ENCODE results near the gene SELENOO.

Gene SELENOO

DNA sequence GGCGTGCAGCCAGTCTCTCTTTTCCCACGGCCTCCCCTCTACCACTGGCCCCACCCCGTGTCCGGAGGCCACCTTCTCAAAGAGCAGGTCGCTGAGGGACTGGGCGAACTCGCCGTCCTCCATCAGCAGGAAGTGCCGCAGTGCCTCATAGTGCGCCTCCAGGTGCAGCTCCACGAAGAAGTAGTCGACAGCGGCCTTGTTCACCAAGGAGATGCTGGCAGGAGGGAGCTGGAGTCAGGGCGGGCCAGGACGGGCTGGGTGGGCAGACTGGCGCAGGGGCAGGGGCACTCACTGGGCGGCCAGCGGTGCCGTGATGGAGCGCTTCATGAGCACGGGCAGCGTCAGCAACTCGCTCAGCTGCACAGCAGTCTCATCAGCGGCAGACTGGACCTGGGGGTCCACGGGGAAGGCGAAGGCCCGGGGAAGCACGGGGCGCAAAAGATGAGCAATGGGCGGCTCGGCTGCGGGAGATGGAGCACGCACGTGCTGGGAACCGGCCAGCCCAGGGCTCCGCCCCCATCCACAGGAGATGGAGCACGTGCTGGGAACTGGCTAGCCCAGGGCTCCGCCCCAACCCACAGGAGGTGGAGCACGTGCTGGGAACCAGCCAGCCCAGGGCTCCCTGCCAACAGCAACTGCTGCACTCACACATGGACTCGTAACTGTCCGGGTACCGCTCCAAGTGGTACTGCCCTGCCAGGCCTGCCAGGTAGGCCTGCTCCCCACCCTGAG is 18.4 kb downstream of the SELENOO start:
- TF ChIP-seq, protein P1, sequence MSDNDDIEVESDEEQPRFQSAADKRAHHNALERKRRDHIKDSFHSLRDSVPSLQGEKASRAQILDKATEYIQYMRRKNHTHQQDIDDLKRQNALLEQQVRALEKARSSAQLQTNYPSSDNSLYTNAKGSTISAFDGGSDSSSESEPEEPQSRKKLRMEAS (IDR thresholded peaks at IDR 0.05; ENCODE audit: low read depth, low read length), result peak; percentile 89
- TF ChIP-seq, protein P2, sequence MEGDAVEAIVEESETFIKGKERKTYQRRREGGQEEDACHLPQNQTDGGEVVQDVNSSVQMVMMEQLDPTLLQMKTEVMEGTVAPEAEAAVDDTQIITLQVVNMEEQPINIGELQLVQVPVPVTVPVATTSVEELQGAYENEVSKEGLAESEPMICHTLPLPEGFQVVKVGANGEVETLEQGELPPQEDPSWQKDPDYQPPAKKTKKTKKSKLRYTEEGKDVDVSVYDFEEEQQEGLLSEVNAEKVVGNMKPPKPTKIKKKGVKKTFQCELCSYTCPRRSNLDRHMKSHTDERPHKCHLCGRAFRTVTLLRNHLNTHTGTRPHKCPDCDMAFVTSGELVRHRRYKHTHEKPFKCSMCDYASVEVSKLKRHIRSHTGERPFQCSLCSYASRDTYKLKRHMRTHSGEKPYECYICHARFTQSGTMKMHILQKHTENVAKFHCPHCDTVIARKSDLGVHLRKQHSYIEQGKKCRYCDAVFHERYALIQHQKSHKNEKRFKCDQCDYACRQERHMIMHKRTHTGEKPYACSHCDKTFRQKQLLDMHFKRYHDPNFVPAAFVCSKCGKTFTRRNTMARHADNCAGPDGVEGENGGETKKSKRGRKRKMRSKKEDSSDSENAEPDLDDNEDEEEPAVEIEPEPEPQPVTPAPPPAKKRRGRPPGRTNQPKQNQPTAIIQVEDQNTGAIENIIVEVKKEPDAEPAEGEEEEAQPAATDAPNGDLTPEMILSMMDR (IDR thresholded peaks at IDR 0.05; ENCODE audit: low read depth, low read length), result no peak
- TF ChIP-seq POLR2A (IDR thresholded peaks at IDR 0.05; ENCODE audit: extremely low read depth, insufficient read length), result no peak
- DNase-seq (ENCODE audit: low read depth), result peak; percentile 43
- no peak overlapping the region for H3K4me3 ChIP-seq (ENCODE audit: low read depth, low read length)

DNA sequence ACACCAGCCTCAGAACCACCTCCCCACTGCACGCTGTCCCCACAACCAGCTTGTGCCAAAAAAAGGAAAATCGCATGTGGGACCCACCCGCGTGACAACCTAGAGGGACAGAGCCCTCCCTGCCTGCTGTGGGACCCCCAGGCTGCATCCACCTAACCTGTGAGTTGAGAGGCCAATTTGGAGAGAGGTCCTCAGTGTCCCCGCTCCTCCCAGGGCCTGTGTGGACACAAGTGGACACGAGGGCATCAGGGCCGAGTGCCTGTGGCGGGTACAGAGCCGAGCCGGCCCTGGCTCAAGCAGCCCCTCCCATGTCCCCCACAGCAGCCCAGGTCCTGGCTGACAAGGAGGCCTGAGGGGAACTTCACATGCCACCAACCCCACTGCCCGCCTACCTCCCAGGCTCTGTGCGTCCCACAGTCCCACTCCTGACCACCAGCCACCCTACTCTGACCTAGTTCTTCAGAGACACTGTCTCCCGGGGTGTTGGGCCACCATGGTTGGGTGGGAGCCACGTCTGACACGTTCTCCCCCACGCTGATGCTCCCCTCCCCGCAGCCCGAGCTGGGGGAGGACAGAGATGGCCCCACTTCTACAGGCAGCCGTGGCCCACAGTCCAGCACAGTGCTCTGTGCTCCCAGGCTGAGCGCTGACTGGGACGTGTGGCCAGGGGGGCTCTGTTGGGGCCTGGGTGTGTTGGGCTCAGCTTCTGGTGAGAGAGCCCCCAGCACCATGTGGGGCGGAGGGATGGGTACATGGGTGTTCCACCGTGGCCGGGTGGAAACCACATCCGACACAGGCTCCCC is 19.2 kb downstream of the SELENOO start:
- TF ChIP-seq, protein P2 (IDR thresholded peaks at IDR 0.05; ENCODE audit: low read depth, low read length), result no peak
- TF ChIP-seq, protein P1 (IDR thresholded peaks at IDR 0.05; ENCODE audit: low read depth, low read length), result no peak
- no peak for TF ChIP-seq MYC (IDR thresholded peaks at IDR 0.05; ENCODE audit: low read depth, low read length)
- no peak for TF ChIP-seq POLR2A (IDR thresholded peaks at IDR 0.05; ENCODE audit: extremely low read depth, insufficient read length)
- H3K4me3 ChIP-seq (ENCODE audit: low read depth, low read length), result no peak overlapping the region
- DNase-seq (ENCODE audit: low read depth), result no peak

DNA sequence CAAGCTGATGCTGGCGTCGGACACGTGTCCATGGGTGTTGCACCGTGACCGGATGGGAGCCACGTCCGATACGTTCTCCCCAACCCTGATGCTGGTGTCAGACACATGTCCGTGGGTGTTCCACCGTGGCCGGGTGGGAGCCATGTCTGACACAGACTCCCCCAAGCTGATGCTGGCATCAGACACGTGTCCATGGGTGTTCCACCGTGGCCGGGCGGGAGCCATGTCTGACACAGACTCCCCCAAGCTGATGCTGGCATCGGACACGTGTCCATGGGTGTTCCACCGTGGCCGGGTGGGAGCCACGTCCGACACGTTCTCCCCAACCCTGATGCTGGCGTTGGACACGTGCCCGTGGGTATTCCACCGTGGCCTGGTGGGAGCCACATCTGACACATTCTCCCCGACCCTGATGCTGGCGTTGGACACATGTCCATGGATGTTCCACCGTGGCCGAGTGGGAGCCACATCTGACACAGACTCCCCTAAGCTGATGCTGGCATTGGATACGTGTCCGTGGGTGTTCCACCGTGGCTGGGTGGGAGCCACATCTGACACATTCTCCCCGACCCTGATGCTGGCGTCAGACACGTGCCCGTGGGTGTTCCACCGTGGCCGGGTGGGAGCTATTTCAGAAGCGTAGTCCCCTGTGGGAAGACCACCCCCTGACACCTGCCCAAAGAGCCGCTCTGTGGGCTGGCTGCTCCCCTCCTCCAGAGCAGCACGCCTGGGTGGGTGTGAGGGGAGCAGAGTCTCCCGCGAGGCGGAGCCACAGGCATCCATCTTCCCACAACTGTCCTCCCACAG is 20.0 kb downstream of the SELENOO start:
- DNase-seq (ENCODE audit: low read depth), result no peak
- no peak overlapping the region for H3K4me3 ChIP-seq (ENCODE audit: low read depth, low read length)
- TF ChIP-seq, protein P2 (IDR thresholded peaks at IDR 0.05; ENCODE audit: low read depth, low read length), result no peak
- TF ChIP-seq MYC (IDR thresholded peaks at IDR 0.05; ENCODE audit: low read depth, low read length) (no peak), POLR2A (IDR thresholded peaks at IDR 0.05; ENCODE audit: extremely low read depth, insufficient read length) (no peak)
- TF ChIP-seq, protein P1 (IDR thresholded peaks at IDR 0.05; ENCODE audit: low read depth, low read length), result no peak

DNA sequence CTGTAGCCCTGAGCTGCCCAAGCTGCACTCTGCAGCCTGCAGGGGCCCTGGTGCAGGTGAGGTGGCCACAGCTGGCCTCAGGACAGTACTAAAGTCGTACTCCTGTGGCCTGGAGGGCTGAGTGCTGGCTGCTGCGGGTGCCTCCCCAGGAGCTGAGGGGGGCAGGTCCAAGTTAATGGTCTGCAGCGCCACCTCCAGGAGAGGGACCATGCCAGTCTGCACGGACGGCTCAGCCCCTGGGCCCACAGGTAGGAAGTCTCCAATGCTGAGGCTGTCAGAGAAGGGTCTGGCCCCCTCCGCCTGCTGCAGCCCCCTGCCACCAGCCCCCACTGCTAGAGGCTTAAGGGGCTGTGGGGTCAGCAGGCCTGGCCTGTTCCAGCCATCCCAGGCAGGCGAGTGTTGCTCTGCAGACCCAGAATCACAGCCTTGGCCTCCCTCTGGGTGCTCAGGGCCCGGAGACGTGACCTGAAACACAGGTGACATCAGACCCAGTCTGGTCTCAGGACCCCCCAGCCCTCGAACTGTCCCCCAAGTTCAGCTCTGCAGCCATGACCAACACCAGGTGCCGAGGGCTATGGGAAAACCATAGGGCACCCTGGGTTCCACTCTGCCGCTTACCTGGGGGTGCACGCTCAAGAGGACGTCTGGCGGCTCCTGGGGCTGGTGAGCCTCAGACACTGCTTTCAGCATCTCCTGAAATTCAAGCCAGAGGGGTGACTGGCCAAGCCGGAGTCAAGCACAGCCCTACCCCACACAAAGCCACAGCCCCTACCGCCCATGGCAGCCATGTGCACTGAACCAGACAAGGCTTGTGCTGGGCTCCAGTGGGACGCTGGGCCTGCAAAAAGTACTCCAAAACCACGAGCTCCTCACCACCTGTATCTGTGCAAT is 20.8 kb downstream of the SELENOO start:
- no peak overlapping the region for H3K4me3 ChIP-seq (ENCODE audit: low read depth, low read length)
- TF ChIP-seq, protein P1 (IDR thresholded peaks at IDR 0.05; ENCODE audit: low read depth, low read length), result no peak
- TF ChIP-seq POLR2A (IDR thresholded peaks at IDR 0.05; ENCODE audit: extremely low read depth, insufficient read length) (no peak), MYC (IDR thresholded peaks at IDR 0.05; ENCODE audit: low read depth, low read length) (no peak)
- TF ChIP-seq, protein P2 (IDR thresholded peaks at IDR 0.05; ENCODE audit: low read depth, low read length), result no peak
- no peak for DNase-seq (ENCODE audit: low read depth)

DNA sequence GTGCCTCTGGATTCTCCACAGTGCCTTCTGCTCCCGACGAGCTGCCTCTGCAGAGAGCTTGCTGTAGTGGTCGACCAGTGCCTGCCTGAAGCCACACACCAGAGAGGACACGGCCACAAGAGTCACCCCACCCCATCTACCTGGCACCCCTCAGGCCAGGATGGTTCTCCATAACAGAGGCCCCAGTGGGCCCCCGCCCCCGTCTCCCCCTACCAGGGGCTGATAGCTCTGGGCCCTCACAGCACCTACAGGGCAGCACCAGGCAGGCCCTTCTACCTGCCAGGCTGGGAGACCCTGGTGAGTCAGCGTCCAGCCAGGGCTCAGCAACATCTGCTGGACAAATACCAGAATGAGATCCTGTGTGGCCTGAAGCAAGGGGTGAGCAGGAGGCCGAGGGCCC is 21.7 kb downstream of the SELENOO start:
- no peak for DNase-seq (ENCODE audit: low read depth)
- no peak overlapping the region for H3K4me3 ChIP-seq (ENCODE audit: low read depth, low read length)
- TF ChIP-seq, protein P1 (IDR thresholded peaks at IDR 0.05; ENCODE audit: low read depth, low read length), result no peak
- TF ChIP-seq MYC (IDR thresholded peaks at IDR 0.05; ENCODE audit: low read depth, low read length) (no peak), POLR2A (IDR thresholded peaks at IDR 0.05; ENCODE audit: extremely low read depth, insufficient read length) (no peak)
- TF ChIP-seq, protein P2 (IDR thresholded peaks at IDR 0.05; ENCODE audit: low read depth, low read length), result no peak
